Thyroid gland (tissue), 4 donors: ENCODE data around the gene NUBPL. TPM values are rescaled to one million over a fixed set of nuclear protein-coding genes. Genes with fewer than 3 reads are reported as not detected.

ENCODE experiments used
- DNase-seq, 2 donors: peaks; one replicate each; pipeline ENCODE4 v3.0.0-alpha.2; 2019
- H3K27ac ChIP-seq, 3 donors: fragments of 200-600 bp; sonication (generic); 1 replicate in 2 of 3; 2 replicates in 1 of 3; pipeline ENCODE4 v1.5.1; 2016 to 2019; ENCODE audit warnings: mild to moderate bottlenecking in 1 of 3, moderate library complexity in 1 of 3
- H3K27me3 ChIP-seq: fragments of 200-600 bp; sonication (generic); one replicate; pipeline ENCODE4 v1.5.1; 2019
- H3K36me3 ChIP-seq, 2 donors: fragments of 200-600 bp; sonication (generic); one replicate each; pipeline ENCODE4 v1.5.1; 2016 to 2019
- H3K4me1 ChIP-seq, 2 donors: fragments of 200-600 bp; sonication (generic); one replicate each; pipeline ENCODE4 v1.5.1; 2017 to 2019
- H3K4me3 ChIP-seq, 3 donors: fragments of 200-600 bp; sonication (generic); replicated peaks in 1 of 3; 1 replicate in 2 of 3; 2 replicates in 1 of 3; pipeline ENCODE4 v1.5.1; 2016; ENCODE audit warnings: mild to moderate bottlenecking in 1 of 3
- H3K9me3 ChIP-seq: fragments of 200-600 bp; sonication (generic); one replicate; pipeline ENCODE4 v1.5.1; 2017
- POLR2A ChIP-seq, 2 donors: fragments of 450-650 bp; IDR thresholded peaks; one replicate each; pipeline ENCODE4 v1.6.1; 2017; ENCODE audit warnings: antibody characterized with exemption in 2 of 2, mild to moderate bottlenecking in 2 of 2, moderate library complexity in 1 of 2
- WGBS, 2 donors: methylation state at CpG; one replicate each; pipeline ENCODE4 v1.1.5; 2017; 5-methylcytosine and 5-hydroxymethylcytosine counted together
- intact Hi-C: fragments of 100-400 bp; cut with DNase I; formaldehyde crosslinking; loops from one replicate; pipeline ENCODE4 v1.15.1; 2023
- total RNA-seq, 4 donors: library from RNA; depleted of rRNA; stranded (reverse); fragments of >200 nt; gene quantifications; one replicate each; pipeline ENCODE4 v1.2.3, GENCODE V29; 2016
- TF ChIP-seq, protein P1 (sequence below), 6 experiments: fragments of 200-600 bp in 3 of 6; fragments of 450-650 bp in 3 of 6; sonication (generic) in 3 of 6; IDR thresholded peaks; one replicate each; pipeline ENCODE4 v1.5.1; 2016 to 2019; ENCODE audit warnings: antibody characterized with exemption in 6 of 6, mild to moderate bottlenecking in 2 of 6, inconsistent platforms in 1 of 6, moderate library complexity in 1 of 6

NUBPL gene
- total RNA-seq, 4 donors from 2014 or later = 12.0 to 27.1 (median 14.2) TPM

DNA sequence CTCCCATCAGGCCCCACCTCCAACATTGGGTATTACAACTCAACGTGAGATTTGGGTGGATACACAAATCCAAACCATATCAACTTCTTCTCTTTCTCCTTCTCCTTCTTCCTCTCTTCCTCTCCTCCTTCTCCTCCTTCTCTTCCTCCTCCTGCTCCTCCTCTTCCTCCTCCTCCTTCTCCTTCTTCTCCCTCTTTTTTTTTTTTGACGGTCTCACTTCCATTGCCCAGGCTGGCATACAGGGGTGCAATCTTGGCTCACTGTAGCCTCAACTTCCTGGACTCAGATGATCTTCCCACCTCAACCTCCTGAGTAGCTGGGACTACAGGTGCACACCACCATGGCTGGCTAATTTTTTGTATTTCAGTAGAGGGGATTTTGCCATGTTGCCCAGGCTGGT, 11.4 kb upstream of the NUBPL start:
- no peak overlapping the region for H3K27ac ChIP-seq
- H3K27me3 ChIP-seq = no peaks in the 10 kb centered on the region
- no peaks in the 10 kb centered on the region for H3K36me3 ChIP-seq
- no peak for DNase-seq
- H3K4me1 ChIP-seq = no peaks in the 10 kb centered on the region
- WGBS, 2 donors = 84 to 88% methylated on average over 2 of the region's 2 CpGs
- H3K4me3 ChIP-seq = no peak overlapping the region
- intact Hi-C loops = no loop called here
- TF ChIP-seq POLR2A (IDR thresholded peaks at IDR 0.05) = no peak
- TF ChIP-seq, protein P1, sequence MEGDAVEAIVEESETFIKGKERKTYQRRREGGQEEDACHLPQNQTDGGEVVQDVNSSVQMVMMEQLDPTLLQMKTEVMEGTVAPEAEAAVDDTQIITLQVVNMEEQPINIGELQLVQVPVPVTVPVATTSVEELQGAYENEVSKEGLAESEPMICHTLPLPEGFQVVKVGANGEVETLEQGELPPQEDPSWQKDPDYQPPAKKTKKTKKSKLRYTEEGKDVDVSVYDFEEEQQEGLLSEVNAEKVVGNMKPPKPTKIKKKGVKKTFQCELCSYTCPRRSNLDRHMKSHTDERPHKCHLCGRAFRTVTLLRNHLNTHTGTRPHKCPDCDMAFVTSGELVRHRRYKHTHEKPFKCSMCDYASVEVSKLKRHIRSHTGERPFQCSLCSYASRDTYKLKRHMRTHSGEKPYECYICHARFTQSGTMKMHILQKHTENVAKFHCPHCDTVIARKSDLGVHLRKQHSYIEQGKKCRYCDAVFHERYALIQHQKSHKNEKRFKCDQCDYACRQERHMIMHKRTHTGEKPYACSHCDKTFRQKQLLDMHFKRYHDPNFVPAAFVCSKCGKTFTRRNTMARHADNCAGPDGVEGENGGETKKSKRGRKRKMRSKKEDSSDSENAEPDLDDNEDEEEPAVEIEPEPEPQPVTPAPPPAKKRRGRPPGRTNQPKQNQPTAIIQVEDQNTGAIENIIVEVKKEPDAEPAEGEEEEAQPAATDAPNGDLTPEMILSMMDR (IDR thresholded peaks at IDR 0.05) = no peak
- no peaks in the 10 kb centered on the region for H3K9me3 ChIP-seq

DNA sequence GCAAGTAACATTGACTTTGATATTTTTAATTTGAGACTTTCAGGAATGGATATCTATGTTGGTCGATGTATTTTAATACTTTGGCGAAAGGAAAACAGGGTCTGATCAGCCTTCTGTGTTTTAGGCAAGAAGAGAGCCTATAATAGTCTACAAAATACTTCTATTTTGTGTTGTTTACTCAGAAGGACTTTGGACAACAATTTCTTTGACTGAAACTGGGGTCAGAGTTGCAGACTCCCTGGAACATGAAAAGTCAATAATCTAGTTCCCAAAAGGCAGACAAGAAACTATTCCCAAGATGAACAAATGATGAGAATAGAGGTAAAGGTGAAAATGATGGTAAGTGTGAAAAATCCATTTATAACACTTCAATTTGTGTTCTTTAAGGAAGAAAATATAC, 10.6 kb upstream of the NUBPL start:
- no peaks in the 10 kb centered on the region for H3K4me1 ChIP-seq
- 86 to 91% methylated on average over 2 of the region's 2 CpGs for WGBS, 2 donors
- intact Hi-C loops = no loop called here
- TF ChIP-seq, protein P1 (IDR thresholded peaks at IDR 0.05) = no peak
- no peak for TF ChIP-seq POLR2A (IDR thresholded peaks at IDR 0.05)
- no peak overlapping the region for H3K4me3 ChIP-seq
- no peaks in the 10 kb centered on the region for H3K9me3 ChIP-seq
- no peak for DNase-seq
- no peaks in the 10 kb centered on the region for H3K27me3 ChIP-seq
- H3K27ac ChIP-seq = no peak overlapping the region
- H3K36me3 ChIP-seq = no peaks in the 10 kb centered on the region

DNA sequence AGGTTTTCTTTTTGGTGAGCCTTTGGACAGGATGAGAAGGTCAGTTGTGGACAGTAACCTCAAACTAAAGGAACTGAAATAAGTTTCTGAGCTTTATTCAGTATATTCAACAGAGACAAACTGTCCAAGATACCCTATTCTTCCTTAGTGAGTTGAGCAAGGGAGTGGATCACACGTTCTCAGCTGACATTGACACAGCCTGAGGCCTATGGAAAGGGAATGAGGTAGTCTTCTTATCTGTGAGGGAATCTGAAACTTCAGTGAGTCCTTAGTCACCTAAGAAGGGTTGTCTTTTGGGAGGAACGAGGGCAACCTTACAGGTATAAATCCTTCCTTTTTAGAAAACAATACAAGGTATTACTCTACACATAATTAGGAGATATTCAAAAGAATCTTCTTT, 5.0 kb upstream of the NUBPL start:
- intact Hi-C loops = no loop called here
- 58 to 61% methylated on average over 2 of the region's 2 CpGs for WGBS, 2 donors
- no peak for TF ChIP-seq POLR2A (IDR thresholded peaks at IDR 0.05)
- TF ChIP-seq, protein P1 (IDR thresholded peaks at IDR 0.05) = no peak

DNA sequence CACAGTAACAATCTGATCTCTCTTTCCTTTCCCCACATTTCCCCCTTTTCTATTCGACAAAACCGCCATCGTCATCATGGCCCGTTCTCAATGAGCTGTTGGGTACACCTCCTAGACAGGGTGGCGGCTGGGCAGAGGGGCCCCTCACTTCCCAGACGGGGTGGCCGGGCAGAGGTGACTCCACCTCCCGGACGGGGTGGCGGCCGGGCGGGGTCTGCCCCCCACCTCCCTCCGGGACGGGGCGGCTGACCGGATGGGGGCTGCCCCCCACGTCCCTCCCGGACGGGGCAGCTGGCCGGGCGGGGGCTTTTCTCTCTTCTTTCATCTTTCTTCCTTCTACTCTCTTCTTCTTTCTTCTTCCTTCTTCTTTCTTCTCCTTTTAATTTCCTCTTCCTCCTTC, 1.3 kb upstream of the NUBPL start:
- TF ChIP-seq, protein P1 (IDR thresholded peaks at IDR 0.05) = no peak
- TF ChIP-seq POLR2A (IDR thresholded peaks at IDR 0.05) = no peak
- H3K27me3 ChIP-seq = no peaks in the 10 kb centered on the region
- intact Hi-C loops = no loop called here
- no peaks in the 10 kb centered on the region for H3K9me3 ChIP-seq
- DNase-seq = no peak
- H3K27ac ChIP-seq = no peak overlapping the region
- no peaks in the 10 kb centered on the region for H3K36me3 ChIP-seq
- H3K4me3 ChIP-seq = no peak overlapping the region
- H3K4me1 ChIP-seq = peaks cover 0 to 4% of the 10 kb centered on the region in 2 donors
- 95 to 97% methylated on average over 21 of the region's 21 CpGs for WGBS, 2 donors

More for the DNA sequence above, 5.0 kb upstream of the NUBPL start:
- no peak overlapping the region for H3K4me3 ChIP-seq
- no peaks in the 10 kb centered on the region for H3K4me1 ChIP-seq
- H3K9me3 ChIP-seq = no peaks in the 10 kb centered on the region
- H3K36me3 ChIP-seq = no peaks in the 10 kb centered on the region
- DNase-seq = no peak
- no peak overlapping the region for H3K27ac ChIP-seq
- no peaks in the 10 kb centered on the region for H3K27me3 ChIP-seq

DNA sequence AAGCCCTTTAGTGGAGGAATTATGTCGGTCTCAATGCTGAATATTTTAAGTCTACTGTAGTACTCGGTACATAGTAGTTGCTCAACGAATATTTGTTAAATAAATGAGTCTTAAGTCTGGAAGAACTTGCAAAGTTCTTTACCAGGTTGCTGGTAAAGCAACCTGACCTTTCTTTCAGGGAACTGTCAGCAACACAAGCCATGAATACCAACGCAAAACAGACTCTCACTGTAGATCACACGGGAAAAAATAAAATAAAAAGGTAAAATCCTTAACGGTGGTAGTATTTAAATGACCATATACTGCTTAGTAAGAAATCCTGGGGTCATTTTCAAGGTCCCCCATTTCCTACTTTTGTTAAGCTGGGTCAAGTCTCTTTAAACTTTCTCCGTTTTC, 447 bp upstream of the NUBPL start:
- Histone ChIP-seq H3K9me3 (no peaks in the 10 kb centered on the region), H3K36me3 (no peaks in the 10 kb centered on the region), H3K27ac (peak overlapping the region in 2 of 3 donors; percentile 71 to 76), H3K27me3 (no peaks in the 10 kb centered on the region), H3K4me3 (peak overlapping the region in 2 of 3 donors; percentile 56 to 88), H3K4me1 (peaks cover 0 to 4% of the 10 kb centered on the region in 2 donors)
- TF ChIP-seq, protein P1 (IDR thresholded peaks at IDR 0.05) = no peak
- TF ChIP-seq POLR2A (IDR thresholded peaks at IDR 0.05) = no peak
- no peak for DNase-seq
- intact Hi-C loops = no loop called here
- 51 to 61% methylated on average over 7 of the region's 7 CpGs for WGBS, 2 donors
